Lung (tissue), 12 donors: ENCODE results near the gene GABPB2. TPM values are rescaled to one million over a fixed set of nuclear protein-coding genes. Genes with fewer than 3 reads are reported as not detected.

Experiments used
- ATAC-seq: fragments of 200-7000 bp; cut with Tn5 transposase; one replicate; pipeline ENCODE4 v1.9.1; 2020; ENCODE audit warnings: moderate number of reproducible peaks; ENCODE audit not compliant: insufficient read depth, low FRiP score
- DNase-seq, 3 donors: peaks; one replicate each; pipeline ENCODE4 v3.0.0-alpha.2; 2013 to 2017
- H3K27ac ChIP-seq, 2 donors: one replicate each; pipeline ENCODE4 v1.5.1; 2013; ENCODE audit warnings: mild to moderate bottlenecking in 2 of 2, moderate library complexity in 2 of 2, control low read depth in 1 of 2, inconsistent platforms in 1 of 2, low read depth in 1 of 2, low read length in 1 of 2
- H3K27me3 ChIP-seq, 3 donors: one replicate each; pipeline ENCODE4 v1.5.1; 2013; ENCODE audit warnings: low read length in 2 of 3; ENCODE audit not compliant: control insufficient read depth in 3 of 3, insufficient read depth in 3 of 3
- H3K36me3 ChIP-seq, 4 donors: one replicate each; pipeline ENCODE4 v1.5.1; 2013; ENCODE audit warnings: low read length in 4 of 4, mild to moderate bottlenecking in 1 of 4, moderate library complexity in 1 of 4; ENCODE audit not compliant: control insufficient read depth in 4 of 4, insufficient read depth in 4 of 4
- H3K4me1 ChIP-seq, 5 donors: one replicate each; pipeline ENCODE4 v1.5.1; 2013; ENCODE audit warnings: low read length in 5 of 5, mild to moderate bottlenecking in 2 of 5, moderate library complexity in 1 of 5; ENCODE audit not compliant: control insufficient read depth in 5 of 5, insufficient read depth in 5 of 5
- H3K4me3 ChIP-seq: one replicate; pipeline ENCODE4 v1.5.1; 2013; ENCODE audit warnings: mild to moderate bottlenecking, control low read depth, moderate library complexity
- H3K9ac ChIP-seq, 2 donors: one replicate each; pipeline ENCODE4 v1.5.1; 2013; ENCODE audit warnings: low read length in 2 of 2, control low read depth in 1 of 2; ENCODE audit not compliant: insufficient read depth in 1 of 2
- H3K9me3 ChIP-seq, 4 donors: one replicate each; pipeline ENCODE4 v1.5.1; 2013; ENCODE audit warnings: low read length in 3 of 4, mild to moderate bottlenecking in 1 of 4, moderate library complexity in 1 of 4; ENCODE audit not compliant: control insufficient read depth in 4 of 4, insufficient read depth in 3 of 4
- CTCF ChIP-seq: IDR thresholded peaks from 2 replicates; pipeline ENCODE4 v1.5.1; 2012; ENCODE audit warnings: mild to moderate bottlenecking; ENCODE audit errors: control extremely low read depth, extremely low read depth
- WGBS, 2 donors: extraction: QIAGEN DNeasy Blood & Tissue Kit; methylation state at CpG; one replicate each; pipeline ENCODE4 v1.1.7; 2013; 5-methylcytosine and 5-hydroxymethylcytosine counted together
- polyA plus RNA-seq, 2 donors: library from polyadenylated mRNA; stranded (reverse); fragments of 200-250 nt; gene quantifications; one replicate each; pipeline ENCODE4 v1.2.1, GENCODE V29; 2013
- total RNA-seq, 2 donors: library from RNA; depleted of rRNA in 1 of 2; stranded (reverse); fragments of >200 nt in 1 of 2; gene quantifications; one replicate each; pipeline ENCODE4 v1.2.1, GENCODE V29; 2014 to 2021
- donor health status: control.
- donor health status: control.
- donor health status: Bipolar disorder and iron deficiency.
- donor health status: healthy.
- donor health status: DM: yes; HTN: yes; CAD: no.

The GABPB2 gene
- total and polyA plus RNA-seq, 4 donors, result 4.4 to 16.0 (median 7.8) TPM

- Histone ChIP-seq H3K27ac (no peak overlapping the region), H3K4me1 (no peaks in the 10 kb centered on the region), H3K9ac (no peak overlapping the region), H3K4me3 (no peak overlapping the region), H3K36me3 (peaks cover 0 to 8% (median 4%) of the 10 kb centered on the region in 4 donors), H3K27me3 (no peaks in the 10 kb centered on the region), H3K9me3 (no peaks in the 10 kb centered on the region)
- ATAC-seq (no peak), DNase-seq (no peak)
- no peak for TF ChIP-seq CTCF
- 97 to 100% methylated on average over 5 of the region's 5 CpGs for WGBS, 2 donors
Measured at GRCh38 chr1:151113877-151114276, 43.3 kb downstream of the GABPB2 start.

- H3K4me1 ChIP-seq, result no peaks in the 10 kb centered on the region
- H3K9me3 ChIP-seq, result no peaks in the 10 kb centered on the region
- no peak overlapping the region for H3K9ac ChIP-seq
- no peak for TF ChIP-seq CTCF
- 87 to 90% methylated on average over 5 of the region's 5 CpGs for WGBS, 2 donors
- DNase-seq (no peak), ATAC-seq (no peak)
- peaks cover 0 to 3% (median 2%) of the 10 kb centered on the region in 4 donors for H3K36me3 ChIP-seq
- no peak overlapping the region for H3K27ac ChIP-seq
- H3K4me3 ChIP-seq, result no peak overlapping the region
- no peaks in the 10 kb centered on the region for H3K27me3 ChIP-seq
Measured at GRCh38 chr1:151124763-151125403, 54.3 kb downstream of the GABPB2 start.

- Histone ChIP-seq H3K4me1 (peaks cover 0 to 21% (median 0%) of the 10 kb centered on the region in 5 donors), H3K36me3 (peaks cover 0 to 3% (median under 1%) of the 10 kb centered on the region in 4 donors), H3K9ac (no peak overlapping the region), H3K27me3 (no peaks in the 10 kb centered on the region), H3K27ac (no peak overlapping the region), H3K9me3 (no peaks in the 10 kb centered on the region), H3K4me3 (no peak overlapping the region)
- no peak for ATAC-seq
- TF ChIP-seq CTCF, result no peak
- DNase-seq, result no peak
- WGBS, 2 donors, result 79 to 88% methylated on average over 6 of the region's 6 CpGs
Measured at GRCh38 chr1:151128800-151129199, 58.2 kb downstream of the GABPB2 start.
